Measurements from ENCODE around the gene NRAS.

DNA sequence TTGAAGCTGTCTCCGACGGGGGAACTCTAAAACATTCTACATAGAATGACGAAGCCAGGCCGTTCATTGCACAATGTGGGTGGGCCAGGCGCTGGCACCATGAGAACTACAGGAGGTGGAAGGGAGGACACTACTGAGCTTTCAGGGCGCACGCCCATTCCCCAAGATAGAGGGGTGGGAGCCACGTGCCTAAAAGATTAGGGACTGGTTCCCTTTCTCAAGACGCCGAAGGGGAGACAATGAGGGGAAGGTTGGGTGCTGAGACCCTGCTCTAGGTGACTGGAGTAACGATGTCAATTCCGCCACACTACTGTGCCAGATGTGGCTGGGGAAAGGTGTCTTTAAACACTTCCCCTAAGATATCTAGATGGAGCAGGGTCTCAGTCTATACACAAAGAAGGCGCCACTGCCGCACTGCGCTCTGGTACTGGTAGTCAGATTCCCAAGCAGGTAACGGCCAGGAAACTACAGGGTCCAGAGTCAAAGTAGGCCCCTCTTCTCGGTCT, 40.4 kb upstream of the NRAS start:
- TF ChIP-seq POLR2AphosphoS5 (IDR thresholded peaks at IDR 0.05; ENCODE audit: insufficient read depth in 1 of 2, low read depth in 1 of 2) = no peak
- TF ChIP-seq, protein P1, sequence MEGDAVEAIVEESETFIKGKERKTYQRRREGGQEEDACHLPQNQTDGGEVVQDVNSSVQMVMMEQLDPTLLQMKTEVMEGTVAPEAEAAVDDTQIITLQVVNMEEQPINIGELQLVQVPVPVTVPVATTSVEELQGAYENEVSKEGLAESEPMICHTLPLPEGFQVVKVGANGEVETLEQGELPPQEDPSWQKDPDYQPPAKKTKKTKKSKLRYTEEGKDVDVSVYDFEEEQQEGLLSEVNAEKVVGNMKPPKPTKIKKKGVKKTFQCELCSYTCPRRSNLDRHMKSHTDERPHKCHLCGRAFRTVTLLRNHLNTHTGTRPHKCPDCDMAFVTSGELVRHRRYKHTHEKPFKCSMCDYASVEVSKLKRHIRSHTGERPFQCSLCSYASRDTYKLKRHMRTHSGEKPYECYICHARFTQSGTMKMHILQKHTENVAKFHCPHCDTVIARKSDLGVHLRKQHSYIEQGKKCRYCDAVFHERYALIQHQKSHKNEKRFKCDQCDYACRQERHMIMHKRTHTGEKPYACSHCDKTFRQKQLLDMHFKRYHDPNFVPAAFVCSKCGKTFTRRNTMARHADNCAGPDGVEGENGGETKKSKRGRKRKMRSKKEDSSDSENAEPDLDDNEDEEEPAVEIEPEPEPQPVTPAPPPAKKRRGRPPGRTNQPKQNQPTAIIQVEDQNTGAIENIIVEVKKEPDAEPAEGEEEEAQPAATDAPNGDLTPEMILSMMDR (IDR thresholded peaks at IDR 0.05) = no peak
